AG04450 (cell line): ENCODE results near the gene ALS2. TPM values are rescaled to one million over a fixed set of nuclear protein-coding genes. Genes with fewer than 3 reads are reported as not detected.

Source experiments
- CTCF ChIA-PET: fragments of 300-600, 350-600 bp; formaldehyde crosslinking; extraction: SDS; loops from one replicate; lab custom pipeline; 2022; ENCODE audit warnings: antibody characterized with exemption, inconsistent platforms; lab: Charles Lee
- POLR2A ChIA-PET: fragments of 350-600 bp; formaldehyde crosslinking; extraction: SDS; loops from one replicate; lab custom pipeline; 2021; ENCODE audit warnings: antibody characterized with exemption, inconsistent platforms; lab: Yijun Ruan, JAX
- DNase-seq: peaks from one replicate; pipeline ENCODE4 v3.0.0-alpha.2; 2011; ENCODE audit warnings: low read depth, low spot score
- H3K27ac ChIP-seq: one replicate; pipeline ENCODE4 v1.5.1; 2012; ENCODE audit warnings: low read depth, low read length, control low read depth
- H3K27me3 ChIP-seq: one replicate; pipeline ENCODE4 v1.6.0; 2012; ENCODE audit warnings: low read length; ENCODE audit not compliant: control insufficient read depth, insufficient read depth
- H3K4me3 ChIP-seq: 2 replicates; pipeline ENCODE4 v1.5.1; 2011; ENCODE audit warnings: mild to moderate bottlenecking, low read depth, low read length, control low read depth
- H3K9me3 ChIP-seq: 2 replicates; pipeline ENCODE4 v1.5.1; 2012; ENCODE audit warnings: low read length; ENCODE audit not compliant: control insufficient read depth, insufficient read depth
- polyA plus RNA-seq: library from polyadenylated mRNA; depleted of rRNA; stranded (reverse); fragments of >200 nt; gene quantifications from 2 replicates; pipeline ENCODE4 v1.2.3, GENCODE V29; 2011
- TF ChIP-seq, protein P1 (sequence below): IDR thresholded peaks from 2 replicates; pipeline ENCODE4 v1.5.1; 2011; ENCODE audit warnings: low read depth, low read length, control low read depth, inconsistent platforms

The ALS2 gene
- polyA plus RNA-seq, 1 experiment: 21.9 TPM

DNA sequence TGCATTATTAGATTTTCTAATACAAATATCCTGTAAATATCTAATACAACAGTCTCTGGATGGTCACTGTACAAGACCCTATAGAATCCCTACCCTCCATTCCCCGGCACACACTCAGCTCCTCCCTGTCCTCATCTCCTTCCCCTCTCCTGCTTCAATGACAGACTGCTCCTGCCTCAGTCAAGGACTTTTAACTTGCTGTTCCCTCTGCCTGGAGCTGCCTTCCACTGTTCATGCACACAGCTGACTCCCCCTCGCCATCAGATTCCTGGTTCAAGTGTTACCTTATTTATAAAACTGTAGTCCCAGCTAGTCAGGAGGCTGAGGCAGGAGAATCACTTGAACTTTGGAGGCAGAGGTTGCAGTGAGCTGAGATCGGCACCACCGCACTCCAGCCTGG, 28.9 kb upstream of the ALS2 start:
- ChIA-PET POLR2A (no interaction called here), CTCF (interaction anchor here (1.1 kb wide), 1 partner anchor 50 kb away, joined by 3 read pairs; no protein-coding TSS in a partner anchor)
- DNase-seq: no peak
- no peak overlapping the region for H3K4me3 ChIP-seq
- no peaks in the 10 kb centered on the region for H3K9me3 ChIP-seq
- no peak overlapping the region for H3K27ac ChIP-seq
- TF ChIP-seq, protein P1, sequence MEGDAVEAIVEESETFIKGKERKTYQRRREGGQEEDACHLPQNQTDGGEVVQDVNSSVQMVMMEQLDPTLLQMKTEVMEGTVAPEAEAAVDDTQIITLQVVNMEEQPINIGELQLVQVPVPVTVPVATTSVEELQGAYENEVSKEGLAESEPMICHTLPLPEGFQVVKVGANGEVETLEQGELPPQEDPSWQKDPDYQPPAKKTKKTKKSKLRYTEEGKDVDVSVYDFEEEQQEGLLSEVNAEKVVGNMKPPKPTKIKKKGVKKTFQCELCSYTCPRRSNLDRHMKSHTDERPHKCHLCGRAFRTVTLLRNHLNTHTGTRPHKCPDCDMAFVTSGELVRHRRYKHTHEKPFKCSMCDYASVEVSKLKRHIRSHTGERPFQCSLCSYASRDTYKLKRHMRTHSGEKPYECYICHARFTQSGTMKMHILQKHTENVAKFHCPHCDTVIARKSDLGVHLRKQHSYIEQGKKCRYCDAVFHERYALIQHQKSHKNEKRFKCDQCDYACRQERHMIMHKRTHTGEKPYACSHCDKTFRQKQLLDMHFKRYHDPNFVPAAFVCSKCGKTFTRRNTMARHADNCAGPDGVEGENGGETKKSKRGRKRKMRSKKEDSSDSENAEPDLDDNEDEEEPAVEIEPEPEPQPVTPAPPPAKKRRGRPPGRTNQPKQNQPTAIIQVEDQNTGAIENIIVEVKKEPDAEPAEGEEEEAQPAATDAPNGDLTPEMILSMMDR: no peak
- no peaks in the 10 kb centered on the region for H3K27me3 ChIP-seq

DNA sequence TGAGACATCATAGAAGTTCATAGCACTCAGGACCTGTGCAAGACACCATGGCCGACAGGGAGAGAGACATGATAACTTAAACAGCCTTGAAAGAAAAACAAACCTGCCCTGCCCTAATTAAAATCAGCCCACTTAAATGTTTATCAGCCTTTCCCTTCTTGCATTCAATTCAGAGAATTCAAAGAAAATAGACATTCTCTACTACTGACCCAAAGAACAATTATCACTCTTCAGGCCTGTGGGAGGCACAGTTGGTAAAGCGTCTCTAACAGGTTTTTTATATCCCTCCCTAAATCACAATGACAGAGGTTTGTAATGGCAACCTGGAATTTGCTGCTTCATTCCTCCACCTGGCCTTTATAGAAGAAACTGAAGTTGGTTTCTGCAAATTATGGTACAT, 27.3 kb upstream of the ALS2 start:
- POLR2A ChIA-PET: interaction anchor here (1.1 to 1.5 kb wide), 2 partner anchors 39 to 46 kb away, joined by 3 to 6 read pairs; no protein-coding TSS in a partner anchor
- DNase-seq: no peak
- Histone ChIP-seq H3K27ac (peak overlapping the region; percentile 40), H3K4me3 (peak overlapping the region; percentile 51), H3K9me3 (no peaks in the 10 kb centered on the region), H3K27me3 (no peaks in the 10 kb centered on the region)
- CTCF ChIA-PET: interaction anchor here (0.7 to 1.0 kb wide), 3 partner anchors 10 to 227 kb away, joined by 3 to 9 read pairs (median 4); no protein-coding TSS in a partner anchor
- TF ChIP-seq, protein P1: no peak

DNA sequence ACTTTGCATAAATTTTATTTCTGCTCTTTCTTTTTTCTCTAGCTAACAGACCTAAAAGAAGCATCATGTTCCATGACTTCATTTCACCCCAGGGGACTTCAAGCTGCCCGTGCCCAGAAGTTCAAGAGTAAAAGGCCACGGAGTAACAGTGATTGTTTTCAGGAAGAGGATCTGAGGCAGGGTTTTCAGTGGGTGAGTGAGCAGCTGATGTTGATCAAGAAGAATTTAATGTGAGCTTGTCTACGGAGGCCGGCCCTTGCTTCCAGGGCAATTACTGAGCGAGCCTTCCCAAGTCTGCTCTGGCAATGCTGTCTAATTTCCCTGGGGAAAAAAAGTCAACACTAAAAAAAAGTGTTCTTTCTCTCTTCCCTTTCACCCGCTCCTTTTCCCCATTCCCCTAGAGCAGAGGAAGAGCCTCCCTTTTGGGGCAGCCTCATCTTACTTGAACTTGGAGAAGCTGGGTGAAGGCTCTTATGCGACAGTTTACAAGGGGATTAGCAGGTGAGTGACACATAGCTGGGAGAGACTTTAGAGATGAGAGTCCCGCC, 26.8 kb upstream of the ALS2 start:
- TF ChIP-seq, protein P1: no peak
- peak overlapping the region; percentile 51 for H3K4me3 ChIP-seq
- DNase-seq: no peak
- no peaks in the 10 kb centered on the region for H3K9me3 ChIP-seq
- H3K27me3 ChIP-seq: no peaks in the 10 kb centered on the region
- H3K27ac ChIP-seq: peak overlapping the region; percentile 40
- ChIA-PET POLR2A (interaction anchor here (0.6 to 1.8 kb wide), 5 partner anchors 10 to 79 kb away, joined by 3 to 8 read pairs (median 6); no protein-coding TSS in a partner anchor), CTCF (interaction anchor here (0.7 to 1.0 kb wide), 4 partner anchors 10 to 228 kb away, joined by 3 to 9 read pairs (median 4); no protein-coding TSS in a partner anchor)

GRCh38 chr2:201806442-201807170, 25.9 kb upstream of the ALS2 start, which contains the start of gene CDK15:
TSS of gene CDK15 (plus strand) at chr2:201806537. CDS start at chr2:201806665, 128 bp downstream.
- POLR2A ChIA-PET: interaction anchor here (0.5 to 1.8 kb wide), 8 partner anchors 9 to 341 kb away, joined by 3 to 8 read pairs (median 4); no protein-coding TSS in a partner anchor

More at GRCh38 chr2:201806442-201807170, 25.9 kb upstream of the ALS2 start, which contains the start of gene CDK15:
- H3K4me3 ChIP-seq: peak within 1 kb of the TSS; percentile 51
- no peaks in the 10 kb centered on the region for H3K9me3 ChIP-seq
- TF ChIP-seq, protein P1: no peak
- H3K27ac ChIP-seq: peak within 1 kb of the TSS; percentile 79
- CTCF ChIA-PET: interaction anchor here (0.6 to 1.0 kb wide), 4 partner anchors 9 to 54 kb away, joined by 3 to 9 read pairs (median 6); no protein-coding TSS in a partner anchor
- no peak for DNase-seq
- no peaks in the 10 kb centered on the region for H3K27me3 ChIP-seq
